ENCODE measurements around the gene TOR1B. TPM values are rescaled to one million over a fixed set of nuclear protein-coding genes. Genes with fewer than 3 reads are reported as not detected.
"Not testable (repeated sequence)": the region's sequence is repeated elsewhere in the genome, so short reads cannot be mapped to it uniquely, and the experiment has no call there.

TOR1B gene
- total RNA-seq, 2 experiments from 2014 or later: 13.3 to 14.9 TPM

GRCh38 chr9:129775448-129775798, 27.6 kb upstream of the TOR1B start:
- H3K4me1 ChIP-seq (ENCODE audit: insufficient read depth, low read length, poor library complexity, severe bottlenecking): no peaks in the 10 kb centered on the region
- H3K9me2 ChIP-seq (ENCODE audit: insufficient read depth, low read length): no peaks in the 10 kb centered on the region
- ChIA-PET CTCF (ENCODE audit: unreplicated experiment) (no interaction called here), POLR2A (no interaction called here)
- H3K27ac ChIP-seq (ENCODE audit: low read depth, low read length, poor library complexity, severe bottlenecking): no peak overlapping the region
- no peaks in the 10 kb centered on the region for H3K9me3 ChIP-seq (ENCODE audit: low read length)
- no TSS peak for BruUV-seq (replicated peaks)
- no peak overlapping the region for H3K4me3 ChIP-seq (ENCODE audit: low read depth, low read length, poor library complexity, severe bottlenecking)
- DNase-seq (ENCODE audit: low spot score): no peak
- no peak overlapping the region for H2AFZ ChIP-seq (ENCODE audit: low read length)
- intact Hi-C loops (cut with micrococcal nuclease; ENCODE audit: unreplicated experiment): no loop called here
- TF ChIP-seq, protein P1, sequence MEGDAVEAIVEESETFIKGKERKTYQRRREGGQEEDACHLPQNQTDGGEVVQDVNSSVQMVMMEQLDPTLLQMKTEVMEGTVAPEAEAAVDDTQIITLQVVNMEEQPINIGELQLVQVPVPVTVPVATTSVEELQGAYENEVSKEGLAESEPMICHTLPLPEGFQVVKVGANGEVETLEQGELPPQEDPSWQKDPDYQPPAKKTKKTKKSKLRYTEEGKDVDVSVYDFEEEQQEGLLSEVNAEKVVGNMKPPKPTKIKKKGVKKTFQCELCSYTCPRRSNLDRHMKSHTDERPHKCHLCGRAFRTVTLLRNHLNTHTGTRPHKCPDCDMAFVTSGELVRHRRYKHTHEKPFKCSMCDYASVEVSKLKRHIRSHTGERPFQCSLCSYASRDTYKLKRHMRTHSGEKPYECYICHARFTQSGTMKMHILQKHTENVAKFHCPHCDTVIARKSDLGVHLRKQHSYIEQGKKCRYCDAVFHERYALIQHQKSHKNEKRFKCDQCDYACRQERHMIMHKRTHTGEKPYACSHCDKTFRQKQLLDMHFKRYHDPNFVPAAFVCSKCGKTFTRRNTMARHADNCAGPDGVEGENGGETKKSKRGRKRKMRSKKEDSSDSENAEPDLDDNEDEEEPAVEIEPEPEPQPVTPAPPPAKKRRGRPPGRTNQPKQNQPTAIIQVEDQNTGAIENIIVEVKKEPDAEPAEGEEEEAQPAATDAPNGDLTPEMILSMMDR (conservative IDR thresholded peaks at IDR 0.05; ENCODE audit: low read length): no peak
- TF ChIP-seq EZH2phosphoT487 (IDR thresholded peaks at IDR 0.05; ENCODE audit: borderline replicate concordance, low read depth, low read length): no peak
- H4K20me1 ChIP-seq (ENCODE audit: insufficient read depth, low read length): no peaks in the 10 kb centered on the region; the same call in 1 of the 2 replicates
- no peaks in the 10 kb centered on the region for H3K36me3 ChIP-seq (ENCODE audit: insufficient read depth, low read length)
- H3K79me2 ChIP-seq (ENCODE audit: insufficient read depth, low read depth, low read length): no peaks in the 10 kb centered on the region
- no peak overlapping the region for H3K4me2 ChIP-seq (ENCODE audit: low read length)

DNA sequence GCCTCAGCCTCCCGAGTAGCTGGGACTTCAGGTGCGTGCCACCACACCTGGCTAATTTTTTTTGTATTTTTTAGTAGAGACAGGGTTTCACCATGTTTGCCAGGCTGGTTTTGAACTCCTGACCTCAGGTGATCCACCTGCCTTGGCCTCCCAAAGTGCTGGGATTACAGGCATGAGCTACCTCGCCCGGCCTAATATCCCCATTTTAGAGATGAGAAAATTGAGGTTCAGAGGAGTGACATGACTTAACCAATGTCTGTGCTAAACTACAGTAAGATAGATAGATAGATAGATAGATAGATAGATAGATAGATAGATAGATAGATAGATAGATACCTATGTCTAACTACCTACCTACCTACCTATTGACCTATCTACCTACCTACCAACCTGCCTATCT, 26.9 kb upstream of the TOR1B start:
- H3K4me3 ChIP-seq (ENCODE audit: low read depth, low read length, poor library complexity, severe bottlenecking); DNase-seq (ENCODE audit: low spot score); H3K79me2 ChIP-seq (ENCODE audit: insufficient read depth, low read depth, low read length); H4K20me1 ChIP-seq (ENCODE audit: insufficient read depth, low read length); H3K9me3 ChIP-seq (ENCODE audit: low read length); intact Hi-C loops (cut with micrococcal nuclease; ENCODE audit: unreplicated experiment); H3K27ac ChIP-seq (ENCODE audit: low read depth, low read length, poor library complexity, severe bottlenecking); H3K4me2 ChIP-seq (ENCODE audit: low read length); BruUV-seq (replicated peaks); CTCF ChIA-PET (ENCODE audit: unreplicated experiment); POLR2A ChIA-PET; H3K36me3 ChIP-seq (ENCODE audit: insufficient read depth, low read length); H3K4me1 ChIP-seq (ENCODE audit: insufficient read depth, low read length, poor library complexity, severe bottlenecking); H2AFZ ChIP-seq (ENCODE audit: low read length); H3K9me2 ChIP-seq (ENCODE audit: insufficient read depth, low read length): not testable (repeated sequence)

DNA sequence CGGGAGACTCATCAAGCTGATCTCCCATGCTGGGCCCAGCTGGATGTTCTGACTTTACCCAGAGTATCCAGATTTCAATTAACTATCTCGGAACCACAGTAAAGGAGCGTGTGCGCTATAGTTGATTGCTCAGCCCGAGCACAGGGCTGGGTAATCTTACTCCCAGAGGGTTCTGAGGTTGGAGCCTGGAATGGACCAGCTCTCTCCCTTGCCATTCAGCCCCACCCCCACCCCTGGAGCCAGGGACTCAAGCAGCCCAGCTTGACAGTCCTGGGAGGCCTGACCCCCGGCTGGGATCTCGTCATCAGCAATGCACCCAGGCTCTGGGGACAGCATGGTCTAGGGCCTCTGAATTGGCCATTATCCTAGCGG, 26.4 kb upstream of the TOR1B start:
- Histone ChIP-seq H2AFZ (ENCODE audit: low read length) (no peak overlapping the region), H3K9me3 (ENCODE audit: low read length) (no peaks in the 10 kb centered on the region), H3K9me2 (ENCODE audit: insufficient read depth, low read length) (no peaks in the 10 kb centered on the region), H3K4me2 (ENCODE audit: low read length) (no peak overlapping the region), H4K20me1 (ENCODE audit: insufficient read depth, low read length) (no peaks in the 10 kb centered on the region; the same call in 1 of the 2 replicates), H3K4me1 (ENCODE audit: insufficient read depth, low read length, poor library complexity, severe bottlenecking) (no peaks in the 10 kb centered on the region), H3K36me3 (ENCODE audit: insufficient read depth, low read length) (no peaks in the 10 kb centered on the region), H3K27ac (ENCODE audit: low read depth, low read length, poor library complexity, severe bottlenecking) (no peak overlapping the region), H3K79me2 (ENCODE audit: insufficient read depth, low read depth, low read length) (no peaks in the 10 kb centered on the region), H3K4me3 (ENCODE audit: low read depth, low read length, poor library complexity, severe bottlenecking) (no peak overlapping the region)
- ChIA-PET POLR2A (interaction anchor here (0.5 kb wide), 1 partner anchor 363 kb away, joined by 3 read pairs; no protein-coding TSS in a partner anchor), CTCF (ENCODE audit: unreplicated experiment) (no interaction called here)
- TF ChIP-seq, protein P1 (conservative IDR thresholded peaks at IDR 0.05; ENCODE audit: low read length): no peak
- no peak for TF ChIP-seq EZH2phosphoT487 (IDR thresholded peaks at IDR 0.05; ENCODE audit: borderline replicate concordance, low read depth, low read length)
- no TSS peak for BruUV-seq (replicated peaks)
- no peak for DNase-seq (ENCODE audit: low spot score)
- intact Hi-C loops (cut with micrococcal nuclease; ENCODE audit: unreplicated experiment): no loop called here
